ENCODE data around the gene TMEM92. TPM values are rescaled to one million over a fixed set of nuclear protein-coding genes. Genes with fewer than 3 reads are reported as not detected.
A peak's percentile ranks its signal among the peaks of the same experiment; 100 is the strongest.

TMEM92 gene
- total and polyA plus RNA-seq, 12 donors: 0.06 to 0.13 TPM; not detected in 10

DNA sequence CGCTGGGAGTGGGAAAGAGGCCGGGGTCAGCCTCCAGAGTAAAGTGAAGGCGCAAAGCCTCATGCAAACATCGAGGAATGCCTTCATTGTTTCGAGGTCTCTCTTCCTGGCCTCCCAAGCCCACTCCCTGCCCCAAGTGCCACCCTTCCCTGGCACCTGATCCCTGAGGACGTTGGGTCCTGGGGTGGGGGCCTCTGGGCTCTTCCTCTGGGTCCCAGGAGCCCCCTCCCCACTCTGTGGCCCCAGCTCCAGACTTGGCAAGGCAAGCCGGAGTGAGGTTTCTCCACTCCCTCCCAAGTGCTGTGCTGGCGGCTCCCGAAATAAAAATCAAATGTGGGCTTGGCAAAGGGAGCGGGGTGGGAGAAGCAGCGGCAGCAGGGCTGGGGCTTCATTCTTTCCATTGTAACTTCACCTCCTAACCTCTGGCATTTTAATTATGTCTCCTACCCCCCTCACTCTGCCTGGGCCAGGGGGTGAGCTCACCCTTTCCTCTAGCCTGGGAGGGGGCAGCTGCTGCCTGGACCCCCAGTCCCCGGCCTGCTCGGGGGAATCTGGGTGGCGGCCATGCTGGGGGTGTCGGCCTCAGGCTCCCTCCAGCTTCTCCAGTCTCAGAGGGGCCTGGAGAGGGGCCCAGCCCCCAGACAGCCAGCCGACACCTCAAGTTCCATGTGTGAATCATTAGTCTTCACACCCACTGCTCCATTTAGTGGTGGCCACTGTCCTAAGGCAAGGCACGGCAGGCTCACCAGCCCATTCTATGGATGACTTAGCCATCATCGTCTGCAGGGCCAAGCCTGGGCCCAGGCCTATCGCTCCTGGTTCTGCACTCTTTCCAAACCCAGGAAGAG, 14.6 kb upstream of the TMEM92 start:
- Histone ChIP-seq H3K27me3 (no peaks in the 10 kb centered on the region), H3K27ac (peak overlapping the region in 1 of 5 donors; percentile 43), H3K4me3 (no peak overlapping the region), H3K4me1 (replicated peaks in 1 of 2) (no peaks in the 10 kb centered on the region), H3K9me3 (replicated peaks in 1 of 3) (no peaks in the 10 kb centered on the region), H3K36me3 (replicated peaks in 1 of 2) (no peaks in the 10 kb centered on the region)
- intact Hi-C loops (cut with DNase I): no loop called here
- TF ChIP-seq, protein P1, sequence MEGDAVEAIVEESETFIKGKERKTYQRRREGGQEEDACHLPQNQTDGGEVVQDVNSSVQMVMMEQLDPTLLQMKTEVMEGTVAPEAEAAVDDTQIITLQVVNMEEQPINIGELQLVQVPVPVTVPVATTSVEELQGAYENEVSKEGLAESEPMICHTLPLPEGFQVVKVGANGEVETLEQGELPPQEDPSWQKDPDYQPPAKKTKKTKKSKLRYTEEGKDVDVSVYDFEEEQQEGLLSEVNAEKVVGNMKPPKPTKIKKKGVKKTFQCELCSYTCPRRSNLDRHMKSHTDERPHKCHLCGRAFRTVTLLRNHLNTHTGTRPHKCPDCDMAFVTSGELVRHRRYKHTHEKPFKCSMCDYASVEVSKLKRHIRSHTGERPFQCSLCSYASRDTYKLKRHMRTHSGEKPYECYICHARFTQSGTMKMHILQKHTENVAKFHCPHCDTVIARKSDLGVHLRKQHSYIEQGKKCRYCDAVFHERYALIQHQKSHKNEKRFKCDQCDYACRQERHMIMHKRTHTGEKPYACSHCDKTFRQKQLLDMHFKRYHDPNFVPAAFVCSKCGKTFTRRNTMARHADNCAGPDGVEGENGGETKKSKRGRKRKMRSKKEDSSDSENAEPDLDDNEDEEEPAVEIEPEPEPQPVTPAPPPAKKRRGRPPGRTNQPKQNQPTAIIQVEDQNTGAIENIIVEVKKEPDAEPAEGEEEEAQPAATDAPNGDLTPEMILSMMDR (IDR thresholded peaks at IDR 0.05): no peak
- peak in 2 of 7 donors; percentile 9 to 16 for DNase-seq
- 63 to 77% (median 72%) methylated on average over 14 to 19 of the region's 19 CpGs for WGBS, 4 donors

DNA sequence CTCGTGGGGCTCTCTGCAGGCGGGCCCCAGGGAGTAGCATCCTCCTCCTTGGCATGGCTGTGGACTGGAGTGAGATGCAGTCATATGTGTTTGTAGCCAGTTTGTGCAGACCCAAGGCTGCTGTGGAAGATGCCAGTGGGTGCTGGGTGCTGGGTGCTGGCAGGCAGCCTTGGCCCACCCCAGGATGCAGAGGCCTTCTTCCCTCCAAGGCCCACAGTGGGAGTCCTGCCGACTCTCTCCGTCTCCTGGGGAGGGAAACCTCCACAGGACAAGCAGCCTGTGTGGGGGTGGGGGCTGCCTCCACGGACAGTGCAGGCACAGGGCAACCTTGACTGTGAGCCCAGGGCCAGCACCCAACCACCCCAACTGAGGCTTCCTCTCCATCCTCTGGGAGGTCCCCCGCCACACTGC, 13.8 kb upstream of the TMEM92 start:
- Histone ChIP-seq H3K36me3 (replicated peaks in 1 of 2) (no peaks in the 10 kb centered on the region), H3K4me3 (no peak overlapping the region), H3K27me3 (no peaks in the 10 kb centered on the region), H3K9me3 (replicated peaks in 1 of 3) (no peaks in the 10 kb centered on the region), H3K4me1 (replicated peaks in 1 of 2) (no peaks in the 10 kb centered on the region), H3K27ac (peak overlapping the region in 1 of 5 donors; percentile 40)
- 75 to 96% (median 85%) methylated on average over 3 to 6 of the region's 6 CpGs for WGBS, 4 donors
- TF ChIP-seq POLR2A (IDR thresholded peaks at IDR 0.05): no peak
- TF ChIP-seq, protein P1 (IDR thresholded peaks at IDR 0.05): no peak
- peak in 2 of 7 donors; percentile 10 to 31 for DNase-seq
- intact Hi-C loops (cut with DNase I): no loop called here

DNA sequence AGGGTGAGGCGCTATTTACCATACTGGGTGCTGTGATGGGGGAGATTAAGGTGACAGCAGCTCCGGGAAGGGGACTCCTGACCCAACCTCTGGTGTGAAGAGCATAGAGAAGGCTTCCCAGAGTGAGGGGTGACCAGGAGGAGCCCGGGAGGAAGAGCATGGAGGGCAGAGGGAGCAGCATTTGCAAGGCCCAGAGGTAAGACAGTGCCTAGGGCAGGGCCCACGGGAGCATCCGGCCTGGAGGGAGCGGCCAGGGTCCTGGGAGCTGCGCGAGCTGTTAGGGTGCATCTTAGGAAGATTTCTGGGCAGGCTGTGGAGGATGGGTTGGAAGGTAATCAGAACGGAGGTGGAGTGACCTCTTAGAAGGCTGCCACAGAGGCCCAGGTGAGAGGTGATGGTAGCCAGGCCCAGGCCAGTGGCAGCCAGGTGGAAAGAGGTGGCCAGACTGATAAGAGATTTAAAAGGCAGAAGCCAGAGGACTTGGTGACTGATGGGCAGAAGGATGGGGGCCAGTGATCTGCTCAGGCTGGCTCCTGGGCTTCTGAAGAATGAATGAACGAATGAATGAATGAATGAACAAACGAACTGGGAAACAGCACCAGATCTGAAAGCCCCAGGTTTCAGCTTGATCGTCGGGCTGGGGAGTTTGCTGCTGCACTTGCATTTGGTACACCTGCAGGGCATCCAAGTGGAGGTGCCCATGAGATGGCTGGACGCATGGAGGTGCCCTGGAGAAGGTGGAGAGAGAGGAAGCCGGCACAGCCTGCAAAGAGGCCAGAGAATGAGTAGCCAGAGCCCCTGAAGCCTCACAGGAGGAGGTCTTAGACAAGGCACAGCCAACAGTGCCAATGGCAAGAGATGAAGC, 13.0 kb upstream of the TMEM92 start:
- Histone ChIP-seq H3K4me1 (replicated peaks in 1 of 2) (no peaks in the 10 kb centered on the region), H3K9me3 (replicated peaks in 1 of 3) (no peaks in the 10 kb centered on the region), H3K27me3 (no peaks in the 10 kb centered on the region), H3K27ac (no peak overlapping the region), H3K4me3 (no peak overlapping the region), H3K36me3 (replicated peaks in 1 of 2) (no peaks in the 10 kb centered on the region)
- TF ChIP-seq, protein P1 (IDR thresholded peaks at IDR 0.05): no peak
- no peak for TF ChIP-seq POLR2A (IDR thresholded peaks at IDR 0.05)
- intact Hi-C loops (cut with DNase I): no loop called here
- 76 to 87% (median 82%) methylated on average over 14 to 15 of the region's 15 CpGs for WGBS, 4 donors
- DNase-seq: peak in 2 of 7 donors; percentile 6 to 9

All from adrenal gland (tissue), 12 donors.